Gastroesophageal sphincter (tissue), 4 donors: ENCODE data around the gene CEMIP. TPM values are rescaled to one million over a fixed set of nuclear protein-coding genes. Genes with fewer than 3 reads are reported as not detected.

Experiments used
- ATAC-seq: fragments of 150-250 bp; one replicate; pipeline ENCODE4 v1.9.1; 2016; ENCODE audit warnings: mild to moderate bottlenecking, moderate library complexity
- H3K27ac ChIP-seq, 4 donors: fragments of 200-600 bp; sonication (generic) in 3 of 4; 1 replicate in 3 of 4; 2 replicates in 1 of 4; pipeline ENCODE4 v1.5.1; 2016 to 2019
- H3K27me3 ChIP-seq: fragments of 200-600 bp; sonication (generic); one replicate; pipeline ENCODE4 v1.5.1; 2019
- H3K36me3 ChIP-seq, 2 donors: fragments of 200-600 bp; sonication (generic); one replicate each; pipeline ENCODE4 v1.5.1; 2019; ENCODE audit warnings: control low read depth in 1 of 2
- H3K4me1 ChIP-seq, 3 donors: fragments of 200-600 bp; sonication (generic); 1 replicate in 2 of 3; 2 replicates in 1 of 3; pipeline ENCODE4 v1.5.1; 2016 to 2019; ENCODE audit warnings: control low read depth in 2 of 3
- H3K4me3 ChIP-seq, 2 donors: fragments of 200-600 bp; sonication (generic); one replicate each; pipeline ENCODE4 v1.5.1; 2019; ENCODE audit warnings: mild to moderate bottlenecking in 1 of 2, moderate library complexity in 1 of 2
- H3K9me3 ChIP-seq, 3 donors: fragments of 200-600 bp; sonication (generic); one replicate each; pipeline ENCODE4 v1.5.1; 2017 to 2019; ENCODE audit warnings: control low read depth in 2 of 3
- CTCF ChIP-seq, 4 experiments: fragments of 200-600 bp in 2 of 4; fragments of 450-650 bp in 2 of 4; sonication (generic) in 1 of 4; IDR thresholded peaks; one replicate each; pipeline ENCODE4 v1.5.1; 2017 to 2019; ENCODE audit warnings: antibody characterized with exemption in 4 of 4, mild to moderate bottlenecking in 2 of 4, moderate library complexity in 2 of 4
- EP300 ChIP-seq: sonication (generic); formaldehyde crosslinking; IDR thresholded peaks from one replicate; pipeline ENCODE4 v1.6.1; 2017; ENCODE audit warnings: antibody characterized with exemption, mild to moderate bottlenecking
- POLR2A ChIP-seq, 2 donors: fragments of 450-650 bp; IDR thresholded peaks; one replicate each; pipeline ENCODE4 v1.6.1; 2017; ENCODE audit warnings: antibody characterized with exemption in 2 of 2, mild to moderate bottlenecking in 2 of 2, moderate library complexity in 1 of 2
- POLR2AphosphoS5 ChIP-seq: sonication (generic); formaldehyde crosslinking; IDR thresholded peaks from one replicate; pipeline ENCODE4 v1.6.1; 2017; ENCODE audit warnings: antibody characterized with exemption
- WGBS, 2 donors: methylation state at CpG; one replicate each; pipeline ENCODE4 v1.1.5; 2018; ENCODE audit warnings: low coverage in 1 of 2; 5-methylcytosine and 5-hydroxymethylcytosine counted together
- total RNA-seq, 4 donors: library from RNA; depleted of rRNA; stranded (reverse); fragments of >200 nt; gene quantifications; one replicate each; pipeline ENCODE4 v1.1.0, GENCODE V29; 2016

Gene CEMIP
- total RNA-seq, 4 donors from 2014 or later: 0.35 to 0.54 TPM; not detected in 2

DNA sequence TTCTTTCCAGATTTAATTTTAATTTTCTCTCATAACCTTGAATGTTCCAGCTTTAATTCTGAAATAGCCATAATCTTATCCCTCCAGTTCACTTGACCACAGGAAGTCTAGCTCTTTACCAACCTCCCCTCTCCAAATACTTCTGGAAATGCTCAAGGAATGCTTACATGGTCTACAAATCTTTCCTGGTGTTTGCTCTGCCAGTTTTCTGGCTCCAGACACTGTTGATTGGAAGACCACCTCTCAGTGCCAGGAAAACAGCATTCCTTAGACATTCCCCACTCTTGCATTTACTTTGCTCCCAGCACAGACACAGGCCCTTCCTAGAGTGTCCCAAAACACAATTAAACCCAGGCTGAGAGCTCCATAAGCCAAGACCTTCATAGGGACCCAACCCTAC, 111.8 kb downstream of the CEMIP start:
- ATAC-seq: no peak
- H3K9me3 ChIP-seq: peaks cover 0 to 3% (median 0%) of the 10 kb centered on the region in 3 donors
- H3K27ac ChIP-seq: no peak overlapping the region
- no peaks in the 10 kb centered on the region for H3K27me3 ChIP-seq
- peaks cover 0 to 12% of the 10 kb centered on the region in 2 donors for H3K36me3 ChIP-seq
- H3K4me1 ChIP-seq: no peaks in the 10 kb centered on the region
- H3K4me3 ChIP-seq: no peak overlapping the region
- TF ChIP-seq POLR2AphosphoS5: no peak
- TF ChIP-seq CTCF (IDR thresholded peaks at IDR 0.05): no peak
- TF ChIP-seq POLR2A (IDR thresholded peaks at IDR 0.05): no peak
- TF ChIP-seq EP300: no peak

- H3K4me1 ChIP-seq: no peaks in the 10 kb centered on the region
- WGBS, 2 donors: 96 to 100% methylated on average over 1 to 4 of the region's 5 CpGs
- H3K36me3 ChIP-seq: peaks cover 0 to 24% of the 10 kb centered on the region in 2 donors
- ATAC-seq: no peak
- H3K9me3 ChIP-seq: peaks cover 0 to 8% (median 0%) of the 10 kb centered on the region in 3 donors
- H3K27ac ChIP-seq: no peak overlapping the region
- no peaks in the 10 kb centered on the region for H3K27me3 ChIP-seq
- no peak for TF ChIP-seq POLR2AphosphoS5
- TF ChIP-seq CTCF (IDR thresholded peaks at IDR 0.05): no peak
- no peak for TF ChIP-seq EP300
- TF ChIP-seq POLR2A (IDR thresholded peaks at IDR 0.05): no peak
- H3K4me3 ChIP-seq: no peak overlapping the region
Observed at GRCh38 chr15:80892414-80892813, 113.2 kb downstream of the CEMIP start.

- H3K4me3 ChIP-seq: no peak overlapping the region
- 60 to 75% methylated on average over 1 of the region's 1 CpG for WGBS, 2 donors
- TF ChIP-seq CTCF (IDR thresholded peaks at IDR 0.05): no peak
- TF ChIP-seq EP300: no peak
- no peak for TF ChIP-seq POLR2AphosphoS5
- no peak for TF ChIP-seq POLR2A (IDR thresholded peaks at IDR 0.05)
- H3K27me3 ChIP-seq: no peaks in the 10 kb centered on the region
- no peaks in the 10 kb centered on the region for H3K4me1 ChIP-seq
- H3K27ac ChIP-seq: no peak overlapping the region
- H3K9me3 ChIP-seq: peaks cover 0 to 8% (median 0%) of the 10 kb centered on the region in 3 donors
- H3K36me3 ChIP-seq: peaks cover 0 to 28% of the 10 kb centered on the region in 2 donors
- ATAC-seq: no peak
Observed at GRCh38 chr15:80893777-80894176, 114.6 kb downstream of the CEMIP start.

DNA sequence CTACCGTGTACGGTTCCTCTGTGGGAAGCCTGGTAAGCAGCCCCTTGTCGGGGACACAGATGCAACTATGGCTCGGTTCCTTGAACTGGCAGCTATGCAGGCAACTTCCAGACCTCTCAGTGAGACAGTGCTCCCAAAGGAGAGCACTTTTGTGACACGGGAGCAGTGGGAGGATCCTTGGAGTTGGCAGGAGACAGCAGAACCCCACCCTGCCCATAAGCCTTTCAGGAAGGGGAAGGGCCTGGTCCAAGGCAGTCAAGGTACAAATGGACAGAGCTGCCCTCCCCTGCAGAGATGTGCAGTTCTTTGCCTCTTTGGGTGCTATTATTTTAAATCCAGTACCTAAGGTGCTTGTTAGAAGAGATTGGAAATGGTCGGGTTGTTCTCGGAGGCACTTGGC, 115.9 kb downstream of the CEMIP start:
- Histone ChIP-seq H3K4me3 (no peak overlapping the region), H3K4me1 (no peaks in the 10 kb centered on the region), H3K27me3 (no peaks in the 10 kb centered on the region), H3K27ac (no peak overlapping the region), H3K36me3 (peaks cover 0 to 28% of the 10 kb centered on the region in 2 donors), H3K9me3 (peaks cover 0 to 8% (median 0%) of the 10 kb centered on the region in 3 donors)
- TF ChIP-seq POLR2AphosphoS5 (no peak), CTCF (IDR thresholded peaks at IDR 0.05) (no peak), EP300 (no peak), POLR2A (IDR thresholded peaks at IDR 0.05) (no peak)
- 83% methylated on average over 6 of the region's 7 CpGs; no CpG with 5 or more reads in 1 of the 2 donors for WGBS, 2 donors
- no peak for ATAC-seq

GRCh38 chr15:80895965-80896364, 116.8 kb downstream of the CEMIP start:
- TF ChIP-seq POLR2AphosphoS5 (no peak), EP300 (no peak), CTCF (IDR thresholded peaks at IDR 0.05) (no peak), POLR2A (IDR thresholded peaks at IDR 0.05) (no peak)
- no peaks in the 10 kb centered on the region for H3K27me3 ChIP-seq
- WGBS, 2 donors: 67 to 100% methylated on average over 1 to 2 of the region's 2 CpGs
- no peak overlapping the region for H3K27ac ChIP-seq
- no peaks in the 10 kb centered on the region for H3K4me1 ChIP-seq
- H3K36me3 ChIP-seq: peaks cover 0 to 28% of the 10 kb centered on the region in 2 donors
- no peak for ATAC-seq
- peaks cover 0 to 8% (median 0%) of the 10 kb centered on the region in 3 donors for H3K9me3 ChIP-seq
- no peak overlapping the region for H3K4me3 ChIP-seq
